DMS114 treated with DMSO at 0.1 percent for 48 hours (cell line): ENCODE measurements around the gene RAPGEF4.
"Not testable (repeated sequence)": the region's sequence is repeated elsewhere in the genome, so short reads cannot be mapped to it uniquely, and the experiment has no call there.

ENCODE experiments used
- DNase-seq: peaks from one replicate; lab custom pipeline; 2025; ENCODE audit not compliant: unreplicated experiment; lab: John Stamatoyannopoulos, UW

RAPGEF4 gene

GRCh38 chr2:172770887-172771286, 35.2 kb downstream of the RAPGEF4 start:
- DNase-seq: no peak

- DNase-seq: no peak
Measured at GRCh38 chr2:172772633-172773032, 37.0 kb downstream of the RAPGEF4 start.

GRCh38 chr2:172774302-172774701, 38.7 kb downstream of the RAPGEF4 start:
- DNase-seq: no peak

- no peak for DNase-seq
Measured at GRCh38 chr2:172775319-172775718, 39.7 kb downstream of the RAPGEF4 start.

- no peak for DNase-seq
Measured at GRCh38 chr2:172777431-172777830, 41.8 kb downstream of the RAPGEF4 start.

GRCh38 chr2:172782506-172783164, 47.0 kb downstream of the RAPGEF4 start:
- DNase-seq: no peak

GRCh38 chr2:172783165-172783898, 47.7 kb downstream of the RAPGEF4 start:
- no peak for DNase-seq

- DNase-seq: no peak
Measured at GRCh38 chr2:172788871-172789270, 53.2 kb downstream of the RAPGEF4 start.

GRCh38 chr2:172790404-172790803, 54.8 kb downstream of the RAPGEF4 start:
- DNase-seq: no peak

GRCh38 chr2:172791953-172792352, 56.3 kb downstream of the RAPGEF4 start:
- DNase-seq: no peak

GRCh38 chr2:172792711-172793110, 57.1 kb downstream of the RAPGEF4 start:
- no peak for DNase-seq

GRCh38 chr2:172803308-172803707, 67.7 kb downstream of the RAPGEF4 start:
- not testable (repeated sequence) for DNase-seq

GRCh38 chr2:172804423-172804822, 68.8 kb downstream of the RAPGEF4 start:
- DNase-seq: no peak

- DNase-seq: peak; percentile 11
Measured at GRCh38 chr2:172806493-172806892, 70.8 kb downstream of the RAPGEF4 start.

- no peak for DNase-seq
Measured at GRCh38 chr2:172806996-172807395, 71.4 kb downstream of the RAPGEF4 start.

GRCh38 chr2:172808156-172808555, 72.5 kb downstream of the RAPGEF4 start:
- DNase-seq: no peak

GRCh38 chr2:172811027-172811426, 75.4 kb downstream of the RAPGEF4 start:
- no peak for DNase-seq

GRCh38 chr2:172812158-172812744, 76.6 kb downstream of the RAPGEF4 start:
- no peak for DNase-seq

- DNase-seq: peak; percentile 0
Measured at GRCh38 chr2:172813314-172813888, 77.8 kb downstream of the RAPGEF4 start.

- no peak for DNase-seq
Measured at GRCh38 chr2:172817411-172817810, 81.8 kb downstream of the RAPGEF4 start.

- no peak for DNase-seq
Measured at GRCh38 chr2:172819943-172820342, 84.3 kb downstream of the RAPGEF4 start.
